ENCODE measurements around the gene ARG2. TPM values are rescaled to one million over a fixed set of nuclear protein-coding genes. Genes with fewer than 3 reads are reported as not detected.

Gene ARG2
- polyA plus RNA-seq, 1 donor from 2014 or later = 204 TPM

DNA sequence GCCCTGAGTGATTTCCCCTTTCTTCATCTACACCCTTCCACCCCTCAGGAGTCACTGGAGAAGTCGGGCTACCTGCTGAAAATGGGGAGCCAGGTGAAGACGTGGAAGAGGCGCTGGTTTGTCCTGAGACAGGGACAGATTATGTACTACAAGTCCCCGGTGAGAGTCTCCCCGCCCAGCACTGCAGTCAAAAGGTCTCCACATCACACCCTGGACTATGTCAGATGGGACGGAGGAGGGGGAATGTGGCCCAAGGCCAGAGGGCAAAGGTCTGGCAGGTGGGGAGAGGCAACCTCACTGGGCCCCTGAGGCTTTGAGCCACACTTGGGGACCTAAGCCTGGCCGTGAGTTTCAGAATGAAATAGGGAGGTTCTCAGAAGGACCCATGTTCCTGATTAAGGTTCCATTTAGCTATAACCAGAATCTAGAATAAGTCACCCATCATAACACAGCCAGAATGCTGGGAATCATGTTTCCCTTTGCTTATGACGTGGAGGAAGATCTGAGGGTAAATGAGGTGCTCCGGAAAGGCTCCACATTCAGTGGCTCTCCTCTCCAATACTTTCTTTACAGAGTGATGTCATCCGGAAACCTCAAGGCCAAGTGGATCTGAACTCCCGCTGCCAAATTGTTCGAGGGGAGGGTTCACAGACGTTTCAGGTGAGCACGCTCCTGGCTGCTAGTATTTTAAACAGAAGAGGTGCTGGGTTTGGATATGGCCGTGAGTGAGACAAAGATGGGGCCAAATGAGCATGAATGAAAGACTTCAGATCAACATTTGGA, 46.3 kb upstream of the ARG2 start (continued):
- TF ChIP-seq, protein P1, sequence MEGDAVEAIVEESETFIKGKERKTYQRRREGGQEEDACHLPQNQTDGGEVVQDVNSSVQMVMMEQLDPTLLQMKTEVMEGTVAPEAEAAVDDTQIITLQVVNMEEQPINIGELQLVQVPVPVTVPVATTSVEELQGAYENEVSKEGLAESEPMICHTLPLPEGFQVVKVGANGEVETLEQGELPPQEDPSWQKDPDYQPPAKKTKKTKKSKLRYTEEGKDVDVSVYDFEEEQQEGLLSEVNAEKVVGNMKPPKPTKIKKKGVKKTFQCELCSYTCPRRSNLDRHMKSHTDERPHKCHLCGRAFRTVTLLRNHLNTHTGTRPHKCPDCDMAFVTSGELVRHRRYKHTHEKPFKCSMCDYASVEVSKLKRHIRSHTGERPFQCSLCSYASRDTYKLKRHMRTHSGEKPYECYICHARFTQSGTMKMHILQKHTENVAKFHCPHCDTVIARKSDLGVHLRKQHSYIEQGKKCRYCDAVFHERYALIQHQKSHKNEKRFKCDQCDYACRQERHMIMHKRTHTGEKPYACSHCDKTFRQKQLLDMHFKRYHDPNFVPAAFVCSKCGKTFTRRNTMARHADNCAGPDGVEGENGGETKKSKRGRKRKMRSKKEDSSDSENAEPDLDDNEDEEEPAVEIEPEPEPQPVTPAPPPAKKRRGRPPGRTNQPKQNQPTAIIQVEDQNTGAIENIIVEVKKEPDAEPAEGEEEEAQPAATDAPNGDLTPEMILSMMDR (IDR thresholded peaks at IDR 0.05; ENCODE audit: poor library complexity, severe bottlenecking) = no peak
- no peak for TF ChIP-seq TAF1 (IDR thresholded peaks at IDR 0.05; ENCODE audit: low read depth)
- no peak for TF ChIP-seq MXI1 (conservative IDR thresholded peaks at IDR 0.05; ENCODE audit: poor library complexity, severe bottlenecking)

DNA sequence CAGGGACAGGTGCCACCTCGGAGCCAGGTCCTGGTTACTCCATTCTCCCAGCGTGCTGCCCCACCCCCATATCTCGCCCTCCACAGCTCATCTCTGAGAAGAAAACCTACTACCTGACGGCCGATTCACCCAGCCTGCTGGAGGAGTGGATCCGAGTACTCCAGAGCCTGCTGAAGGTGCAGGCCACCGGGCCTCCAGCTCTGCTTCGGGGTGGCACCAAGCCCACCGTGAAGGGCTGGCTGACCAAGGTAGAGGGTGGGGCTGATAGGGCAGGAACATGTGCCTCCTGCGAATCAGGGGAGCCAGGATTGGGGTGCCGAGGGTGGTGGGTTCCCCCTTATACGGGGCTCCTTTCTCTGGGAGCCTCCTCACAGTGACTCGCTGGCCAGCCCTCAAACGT, 45.6 kb upstream of the ARG2 start:
- H3K9me2 ChIP-seq (ENCODE audit: insufficient read depth, low read length) = no peaks in the 10 kb centered on the region
- H3K79me2 ChIP-seq (replicated peaks; ENCODE audit: insufficient read depth, low read length) = no peaks in the 10 kb centered on the region
- no peak overlapping the region for H3K9ac ChIP-seq (ENCODE audit: low read length)
- H3K4me2 ChIP-seq (ENCODE audit: low read length) = no peak overlapping the region
- H3K27me3 ChIP-seq (ENCODE audit: insufficient read depth, low read depth, low read length) = no peaks in the 10 kb centered on the region
- TF ChIP-seq SMC3 (conservative IDR thresholded peaks at IDR 0.05; ENCODE audit: poor library complexity) = no peak
- no peak for TF ChIP-seq RAD21 (conservative IDR thresholded peaks at IDR 0.05)
- TF ChIP-seq POLR2AphosphoS5 (IDR thresholded peaks at IDR 0.05) = no peak
- TF ChIP-seq, protein P2, sequence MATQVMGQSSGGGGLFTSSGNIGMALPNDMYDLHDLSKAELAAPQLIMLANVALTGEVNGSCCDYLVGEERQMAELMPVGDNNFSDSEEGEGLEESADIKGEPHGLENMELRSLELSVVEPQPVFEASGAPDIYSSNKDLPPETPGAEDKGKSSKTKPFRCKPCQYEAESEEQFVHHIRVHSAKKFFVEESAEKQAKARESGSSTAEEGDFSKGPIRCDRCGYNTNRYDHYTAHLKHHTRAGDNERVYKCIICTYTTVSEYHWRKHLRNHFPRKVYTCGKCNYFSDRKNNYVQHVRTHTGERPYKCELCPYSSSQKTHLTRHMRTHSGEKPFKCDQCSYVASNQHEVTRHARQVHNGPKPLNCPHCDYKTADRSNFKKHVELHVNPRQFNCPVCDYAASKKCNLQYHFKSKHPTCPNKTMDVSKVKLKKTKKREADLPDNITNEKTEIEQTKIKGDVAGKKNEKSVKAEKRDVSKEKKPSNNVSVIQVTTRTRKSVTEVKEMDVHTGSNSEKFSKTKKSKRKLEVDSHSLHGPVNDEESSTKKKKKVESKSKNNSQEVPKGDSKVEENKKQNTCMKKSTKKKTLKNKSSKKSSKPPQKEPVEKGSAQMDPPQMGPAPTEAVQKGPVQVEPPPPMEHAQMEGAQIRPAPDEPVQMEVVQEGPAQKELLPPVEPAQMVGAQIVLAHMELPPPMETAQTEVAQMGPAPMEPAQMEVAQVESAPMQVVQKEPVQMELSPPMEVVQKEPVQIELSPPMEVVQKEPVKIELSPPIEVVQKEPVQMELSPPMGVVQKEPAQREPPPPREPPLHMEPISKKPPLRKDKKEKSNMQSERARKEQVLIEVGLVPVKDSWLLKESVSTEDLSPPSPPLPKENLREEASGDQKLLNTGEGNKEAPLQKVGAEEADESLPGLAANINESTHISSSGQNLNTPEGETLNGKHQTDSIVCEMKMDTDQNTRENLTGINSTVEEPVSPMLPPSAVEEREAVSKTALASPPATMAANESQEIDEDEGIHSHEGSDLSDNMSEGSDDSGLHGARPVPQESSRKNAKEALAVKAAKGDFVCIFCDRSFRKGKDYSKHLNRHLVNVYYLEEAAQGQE (IDR thresholded peaks at IDR 0.05; ENCODE audit: borderline replicate concordance) = no peak
- no peak for TF ChIP-seq EP300 (conservative IDR thresholded peaks at IDR 0.05; ENCODE audit: poor library complexity, severe bottlenecking)
- TF ChIP-seq, protein P1 (IDR thresholded peaks at IDR 0.05; ENCODE audit: poor library complexity, severe bottlenecking) = no peak
- H3K4me3 ChIP-seq (ENCODE audit: low read length) = no peak overlapping the region
- H3K36me3 ChIP-seq (ENCODE audit: insufficient read depth, low read length) = peaks cover 13% of the 10 kb centered on the region
- no peak overlapping the region for H2AFZ ChIP-seq (ENCODE audit: low read depth, low read length)
- H3K9me3 ChIP-seq (ENCODE audit: low read length) = no peaks in the 10 kb centered on the region
- no peaks in the 10 kb centered on the region for H4K20me1 ChIP-seq (ENCODE audit: insufficient read depth)
- H3K27ac ChIP-seq (ENCODE audit: low read length) = no peak overlapping the region
- no peaks in the 10 kb centered on the region for H3F3A ChIP-seq (ENCODE audit: insufficient read depth, low read length, poor library complexity, severe bottlenecking)

DNA sequence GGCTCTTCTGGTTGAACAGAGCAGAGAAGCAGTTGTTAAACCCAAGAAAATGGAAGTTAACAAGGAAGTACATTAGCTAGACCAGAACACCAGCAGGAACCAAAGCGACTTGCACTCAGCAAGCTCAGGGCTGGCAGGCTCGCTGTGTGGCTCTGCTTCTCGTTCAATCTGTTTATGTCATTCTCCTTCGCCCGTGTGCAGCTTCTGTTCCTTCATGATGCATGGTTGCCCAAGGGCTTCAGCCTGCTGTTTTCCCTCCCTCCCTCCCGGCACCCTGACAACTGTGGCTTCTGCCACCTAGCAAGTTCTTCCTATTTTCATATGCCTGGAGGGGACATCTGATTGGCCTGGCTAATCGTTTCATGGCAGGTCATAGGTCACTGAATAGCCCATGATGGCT, 44.9 kb upstream of the ARG2 start:
- no peaks in the 10 kb centered on the region for H3K27me3 ChIP-seq (ENCODE audit: insufficient read depth, low read depth, low read length)
- no peaks in the 10 kb centered on the region for H3F3A ChIP-seq (ENCODE audit: insufficient read depth, low read length, poor library complexity, severe bottlenecking)
- no peak overlapping the region for H3K9ac ChIP-seq (ENCODE audit: low read length)
- H2AFZ ChIP-seq (ENCODE audit: low read depth, low read length) = no peak overlapping the region
- no peak overlapping the region for H3K4me3 ChIP-seq (ENCODE audit: low read length)
- H3K9me3 ChIP-seq (ENCODE audit: low read length) = no peaks in the 10 kb centered on the region
- no peaks in the 10 kb centered on the region for H3K79me2 ChIP-seq (replicated peaks; ENCODE audit: insufficient read depth, low read length)
- H3K4me2 ChIP-seq (ENCODE audit: low read length) = no peak overlapping the region
- H3K9me2 ChIP-seq (ENCODE audit: insufficient read depth, low read length) = no peaks in the 10 kb centered on the region
- TF ChIP-seq SMC3 (conservative IDR thresholded peaks at IDR 0.05; ENCODE audit: poor library complexity) (no peak), TAF1 (IDR thresholded peaks at IDR 0.05; ENCODE audit: low read depth) (no peak), MXI1 (conservative IDR thresholded peaks at IDR 0.05; ENCODE audit: poor library complexity, severe bottlenecking) (no peak), RAD21 (conservative IDR thresholded peaks at IDR 0.05) (no peak), EP300 (conservative IDR thresholded peaks at IDR 0.05; ENCODE audit: poor library complexity, severe bottlenecking) (no peak), EZH2 (IDR thresholded peaks at IDR 0.05; ENCODE audit: borderline replicate concordance, insufficient read depth, low read length, poor library complexity, severe bottlenecking) (no peak)
- TF ChIP-seq, protein P2 (IDR thresholded peaks at IDR 0.05; ENCODE audit: borderline replicate concordance) = no peak
- TF ChIP-seq, protein P1 (IDR thresholded peaks at IDR 0.05; ENCODE audit: poor library complexity, severe bottlenecking) = no peak
- peaks cover 13% of the 10 kb centered on the region for H3K36me3 ChIP-seq (ENCODE audit: insufficient read depth, low read length)
- no peaks in the 10 kb centered on the region for H4K20me1 ChIP-seq (ENCODE audit: insufficient read depth)
- no peak overlapping the region for H3K27ac ChIP-seq (ENCODE audit: low read length)

All from neural cell (in vitro differentiated cells).